Fibroblast of villous mesenchyme (primary cell): Measurements from ENCODE around the gene ZNF544. TPM values are rescaled to one million over a fixed set of nuclear protein-coding genes. Genes with fewer than 3 reads are reported as not detected.
"Not testable (repeated sequence)": the region's sequence is repeated elsewhere in the genome, so short reads cannot be mapped to it uniquely, and the experiment has no call there.

Experiments used
- DNase-seq: peaks from one replicate; pipeline ENCODE4 v3.0.0-alpha.2; 2010; ENCODE audit warnings: low read depth
- H3K4me3 ChIP-seq: 2 replicates; pipeline ENCODE4 v1.5.1; 2011; ENCODE audit warnings: low read depth, mild to moderate bottlenecking, low read length
- CTCF ChIP-seq: IDR thresholded peaks from 2 replicates; pipeline ENCODE4 v1.5.1; 2012; ENCODE audit warnings: low read depth, mild to moderate bottlenecking, low read length; ENCODE audit not compliant: insufficient read depth
- total RNA-seq: library from RNA; depleted of rRNA; stranded (reverse); fragments of >200 nt; gene quantifications from 2 replicates; pipeline ENCODE4 v1.2.3, GENCODE V29; 2012

Gene ZNF544
- total RNA-seq, 1 donor = 47.5 TPM

GRCh38 chr19:58310685-58311084 lies 82.0 kb downstream of the ZNF544 start:
- peak; percentile 28 for TF ChIP-seq CTCF
- not testable (repeated sequence) for H3K4me3 ChIP-seq
- peak; percentile 24 for DNase-seq

- no peak for TF ChIP-seq CTCF
- DNase-seq = no peak
- no peak overlapping the region for H3K4me3 ChIP-seq
These were observed 82.7 kb downstream of the ZNF544 start for GRCh38 chr19:58311345-58311865.

Other genes with a start within 250 kb of the ZNF544 start
- gene ZNF606, start 226.1 kb upstream of the ZNF544 start, total RNA-seq = 13.8 and 16.8 TPM in 2 replicates
- gene ZSCAN1, start 194.9 kb upstream of the ZNF544 start, total RNA-seq = not detected in 2 replicates
- gene ZNF135, start 169.6 kb upstream of the ZNF544 start, total RNA-seq = 1.6 and 4.3 TPM in 2 replicates
- 10.6 and 16.0 TPM in 2 replicates for gene ZSCAN18, start 130.7 kb upstream of the ZNF544 start, total RNA-seq
- gene ZNF329, start 78.1 kb upstream of the ZNF544 start, total RNA-seq = 9.7 and 14.2 TPM in 2 replicates
- gene ZNF274, start 45.9 kb upstream of the ZNF544 start, total RNA-seq = 12.9 and 17.7 TPM in 2 replicates
- gene ZNF8, start 50.0 kb downstream of the ZNF544 start, total RNA-seq = 6.4 and 9.5 TPM in 2 replicates
- 30.6 and 34.5 TPM in 2 replicates for gene ERVK3-1, start 76.5 kb downstream of the ZNF544 start, total RNA-seq
- 2.6 and 3.0 TPM in 2 replicates for gene ZSCAN22, start 98.1 kb downstream of the ZNF544 start, total RNA-seq
- gene A1BG, start 124.6 kb downstream of the ZNF544 start, total RNA-seq = 1.3 TPM in 2 replicates
- 0.32 and 0.86 TPM in 2 replicates for gene ZNF497, start 133.8 kb downstream of the ZNF544 start, total RNA-seq
- 1.7 and 2.9 TPM in 2 replicates for gene ZNF837, start 152.1 kb downstream of the ZNF544 start, total RNA-seq
- gene RPS5, start 158.4 kb downstream of the ZNF544 start, total RNA-seq = 1,142 and 1,183 TPM in 2 replicates
- under 0.01 TPM in 1 of 2 replicates, not detected in the other for gene RNF225, start 166.7 kb downstream of the ZNF544 start, total RNA-seq
- 18.4 and 26.3 TPM in 2 replicates for gene ZNF584, start 179.7 kb downstream of the ZNF544 start, total RNA-seq
- gene ZNF132, start 211.2 kb downstream of the ZNF544 start, total RNA-seq = 8.7 and 11.7 TPM in 2 replicates
- 10.4 and 11.6 TPM in 2 replicates for gene ZNF324B, start 222.7 kb downstream of the ZNF544 start, total RNA-seq
- gene ZNF324, start 238.2 kb downstream of the ZNF544 start, total RNA-seq = 16.8 and 17.4 TPM in 2 replicates
- gene ZNF446, start 247.4 kb downstream of the ZNF544 start, total RNA-seq = 7.3 and 8.7 TPM in 2 replicates